LoVo (cell line): ENCODE results near the gene RAP1B.
A peak's percentile ranks its signal among the peaks of the same experiment; 100 is the strongest.
"Not testable (repeated sequence)": the region's sequence is repeated elsewhere in the genome, so short reads cannot be mapped to it uniquely, and the experiment has no call there.

ENCODE experiments used
- DNase-seq: peaks from one replicate; pipeline ENCODE4 v3.0.0-alpha.2; 2016; ENCODE audit warnings: low spot score

The RAP1B gene

GRCh38 chr12:68636268-68636667 lies 25.6 kb downstream of the RAP1B start:
- DNase-seq = no peak

GRCh38 chr12:68637439-68637838 lies 26.7 kb downstream of the RAP1B start:
- DNase-seq = not testable (repeated sequence)

- DNase-seq = no peak
Measured at GRCh38 chr12:68638171-68638570, 27.5 kb downstream of the RAP1B start.

GRCh38 chr12:68638721-68639395 lies 28.2 kb downstream of the RAP1B start:
- no peak for DNase-seq

GRCh38 chr12:68639396-68639767 lies 28.7 kb downstream of the RAP1B start:
- DNase-seq = no peak

GRCh38 chr12:68641138-68641537 lies 30.4 kb downstream of the RAP1B start:
- DNase-seq = no peak

GRCh38 chr12:68646484-68646883 lies 35.8 kb downstream of the RAP1B start:
- DNase-seq = no peak

GRCh38 chr12:68647507-68647906 lies 36.8 kb downstream of the RAP1B start:
- no peak for DNase-seq

GRCh38 chr12:68648179-68648578 lies 37.5 kb downstream of the RAP1B start:
- no peak for DNase-seq

- DNase-seq = no peak
Measured at GRCh38 chr12:68665016-68665569, 54.4 kb downstream of the RAP1B start.

- no peak for DNase-seq
Measured at GRCh38 chr12:68667291-68667690, 56.6 kb downstream of the RAP1B start.

- no peak for DNase-seq
Measured at GRCh38 chr12:68667896-68668295, 57.2 kb downstream of the RAP1B start.

GRCh38 chr12:68671179-68671578 lies 60.5 kb downstream of the RAP1B start:
- DNase-seq = no peak

- DNase-seq = no peak
Measured at GRCh38 chr12:68673788-68674187, 63.1 kb downstream of the RAP1B start.

- no peak for DNase-seq
Measured at GRCh38 chr12:68674376-68674775, 63.7 kb downstream of the RAP1B start.

- DNase-seq = no peak
Measured at GRCh38 chr12:68675101-68675842, 64.6 kb downstream of the RAP1B start.

GRCh38 chr12:68676854-68677253 lies 66.2 kb downstream of the RAP1B start:
- DNase-seq = not testable (repeated sequence)

- DNase-seq = peak; percentile 20
Measured at GRCh38 chr12:68686262-68686594, 75.5 kb downstream of the RAP1B start.

- peak; percentile 100 for DNase-seq
Measured at GRCh38 chr12:68686595-68687521, 76.2 kb downstream of the RAP1B start, which contains the start of gene NUP107. Gene NUP107 (plus strand): TSS chr12:68686978. CDS start chr12:68687066, 88 bp downstream.

- DNase-seq = no peak
Measured at GRCh38 chr12:68695454-68695853, 84.8 kb downstream of the RAP1B start.

GRCh38 chr12:68699486-68699885 lies 88.8 kb downstream of the RAP1B start:
- no peak for DNase-seq
